ENCODE data around the gene SAE1.

GRCh38 chr19:47123406-47123805 lies 7.2 kb upstream of the SAE1 start:
- TF ChIP-seq CTCF (IDR thresholded peaks at IDR 0.05): no peak
- TF ChIP-seq POLR2A (IDR thresholded peaks at IDR 0.05): no peak
